Measurements from ENCODE around the gene SDK1.
A peak's percentile ranks its signal among the peaks of the same experiment; 100 is the strongest.

Gene SDK1

DNA sequence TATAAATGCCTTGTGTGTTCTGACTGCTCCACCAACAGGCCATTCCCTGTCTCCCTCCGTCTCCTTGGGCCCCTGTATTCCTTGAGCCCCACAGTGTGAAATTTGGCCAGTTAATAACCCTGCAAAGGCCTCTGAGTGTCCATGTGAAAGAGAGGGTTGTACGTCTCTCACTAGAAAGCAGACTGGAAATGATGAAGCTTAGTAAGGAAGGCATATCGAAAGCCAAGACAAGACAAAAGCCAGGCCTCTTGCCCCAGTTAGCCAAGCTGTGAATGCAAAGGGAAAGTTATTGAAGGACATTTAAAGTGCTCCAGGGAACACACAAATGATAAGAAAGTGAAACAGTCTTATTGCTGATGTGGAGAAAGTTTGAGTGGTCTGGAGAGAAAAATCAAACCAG lies 680.2 kb downstream of the SDK1 start:
- ATAC-seq (no peak), DNase-seq (no peak)

DNA sequence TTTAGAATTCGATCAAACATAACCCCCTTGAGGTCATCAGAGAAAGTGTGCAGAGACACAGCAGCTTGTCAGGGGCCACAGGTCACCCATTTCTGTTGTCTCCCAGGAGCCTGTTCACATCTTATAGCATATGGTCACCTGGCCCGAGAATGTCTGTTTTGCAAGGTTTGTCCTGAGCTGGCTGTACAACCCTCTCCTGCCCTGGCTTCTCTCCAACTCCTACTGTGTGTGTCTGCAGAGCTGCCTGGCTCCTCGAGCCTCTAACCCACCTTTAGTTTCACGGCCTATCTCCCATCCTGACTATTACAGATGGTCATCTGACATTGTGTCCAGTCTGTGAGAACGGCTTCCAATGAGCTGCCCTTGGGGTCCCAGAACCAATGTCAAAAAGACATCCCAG lies 683.4 kb downstream of the SDK1 start:
- no peak for ATAC-seq
- DNase-seq: no peak

DNA sequence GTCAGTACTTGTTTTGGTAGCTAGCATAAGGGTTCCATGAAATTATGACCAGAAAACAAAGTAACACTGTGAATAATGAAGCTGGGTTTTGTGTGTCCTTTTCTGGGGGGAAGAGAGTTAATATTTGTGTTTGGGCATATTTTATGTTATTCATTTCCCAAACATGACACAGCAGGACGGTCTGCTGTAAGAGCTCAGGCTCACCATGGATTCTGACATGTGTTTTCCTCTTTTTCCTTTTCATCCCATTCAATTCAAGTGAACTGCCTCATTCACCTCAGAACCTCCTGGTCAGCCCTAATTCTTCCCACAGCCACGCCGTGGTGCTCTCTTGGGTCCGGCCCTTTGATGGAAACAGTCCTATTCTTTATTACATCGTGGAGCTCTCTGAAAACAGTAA lies 685.9 kb downstream of the SDK1 start:
- DNase-seq (no peak), ATAC-seq (no peak)

DNA sequence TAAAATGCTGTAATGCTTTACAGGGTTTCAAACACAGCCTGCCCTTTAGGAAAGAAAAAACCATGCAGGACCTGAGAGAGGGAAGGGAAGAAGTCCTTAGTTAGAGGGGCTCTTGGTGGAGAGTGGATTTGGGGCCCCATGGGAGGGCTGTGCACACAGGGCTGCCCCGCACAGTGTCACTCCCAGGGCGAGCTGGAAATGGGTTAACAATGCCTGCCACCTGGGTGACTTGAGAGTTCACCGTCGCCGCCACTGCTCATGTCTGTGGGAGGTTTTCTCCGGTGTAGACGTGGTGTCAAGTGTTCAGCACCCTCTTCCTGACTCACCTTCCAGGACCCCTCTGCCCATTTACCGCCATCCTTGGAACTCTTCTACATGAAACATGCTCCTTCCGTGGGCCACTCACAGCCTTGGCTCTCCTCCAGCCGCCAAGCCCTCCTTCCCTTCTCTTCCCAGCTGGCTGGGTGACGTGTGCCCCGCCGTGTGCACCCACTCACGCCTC lies 686.4 kb downstream of the SDK1 start:
- no peak for DNase-seq
- no peak for ATAC-seq

DNA sequence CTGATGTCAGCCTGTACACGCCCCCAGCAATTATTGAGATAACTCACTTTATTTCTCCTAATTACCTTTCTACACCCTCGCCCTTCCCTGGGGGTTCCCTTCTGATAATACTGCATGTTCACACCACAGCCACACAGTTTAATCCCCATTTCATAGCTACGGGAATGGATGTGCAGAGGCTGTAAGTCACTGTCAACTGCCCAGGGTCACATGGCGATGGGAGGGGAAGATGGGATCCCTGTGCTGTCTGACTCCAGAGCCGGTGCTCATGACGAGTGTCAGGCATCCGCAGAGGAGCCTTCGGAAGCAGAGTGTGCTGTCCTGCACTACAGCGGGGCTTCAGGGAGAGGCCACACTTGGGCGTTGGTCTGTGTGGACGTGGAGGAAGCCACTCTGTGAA lies 688.7 kb downstream of the SDK1 start:
- ATAC-seq: no peak
- DNase-seq: no peak

DNA sequence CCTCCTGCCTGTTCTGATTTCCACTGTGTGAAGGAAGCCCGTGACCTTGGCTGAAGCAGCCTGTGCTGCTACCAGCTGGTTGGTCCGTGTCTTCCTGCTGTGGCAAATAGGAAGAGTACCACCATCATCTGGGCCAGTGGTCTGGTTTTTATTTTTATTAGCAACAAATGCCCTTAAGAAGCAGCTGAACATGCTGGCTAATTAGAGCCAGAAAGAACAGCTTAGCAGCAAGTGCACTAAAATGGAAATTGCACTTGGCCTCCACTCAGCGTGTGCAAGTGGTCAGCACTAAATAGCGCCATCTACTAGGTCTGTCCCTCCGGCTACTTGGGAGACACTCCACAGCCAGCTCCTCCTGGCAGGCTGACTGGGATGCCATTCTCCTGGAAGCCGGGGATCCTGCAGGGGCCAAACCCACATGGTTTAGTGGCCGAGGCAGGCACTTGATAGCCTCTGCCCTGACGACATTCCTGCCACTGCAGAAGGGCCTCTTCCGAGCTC lies 690.7 kb downstream of the SDK1 start:
- ATAC-seq: no peak
- DNase-seq: no peak

DNA sequence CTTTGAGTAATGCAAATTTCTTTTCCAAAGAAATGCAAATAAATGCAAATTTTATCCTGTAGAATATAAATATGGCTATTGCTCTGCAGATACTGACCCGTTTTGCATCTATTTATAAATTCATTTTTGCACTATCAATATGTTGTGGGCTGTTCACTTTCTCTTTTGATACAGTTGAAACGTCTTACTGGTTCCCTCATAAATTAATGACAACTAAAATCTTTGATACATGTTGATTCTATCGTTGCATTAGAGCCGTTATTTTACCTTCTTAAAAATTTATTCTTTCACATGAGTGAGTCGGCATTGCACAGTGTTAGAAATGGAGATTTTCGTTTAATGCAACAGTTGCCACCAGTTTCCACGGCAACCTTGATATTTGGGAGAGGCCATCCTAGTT lies 691.8 kb downstream of the SDK1 start:
- DNase-seq (no peak), ATAC-seq (no peak)

DNA sequence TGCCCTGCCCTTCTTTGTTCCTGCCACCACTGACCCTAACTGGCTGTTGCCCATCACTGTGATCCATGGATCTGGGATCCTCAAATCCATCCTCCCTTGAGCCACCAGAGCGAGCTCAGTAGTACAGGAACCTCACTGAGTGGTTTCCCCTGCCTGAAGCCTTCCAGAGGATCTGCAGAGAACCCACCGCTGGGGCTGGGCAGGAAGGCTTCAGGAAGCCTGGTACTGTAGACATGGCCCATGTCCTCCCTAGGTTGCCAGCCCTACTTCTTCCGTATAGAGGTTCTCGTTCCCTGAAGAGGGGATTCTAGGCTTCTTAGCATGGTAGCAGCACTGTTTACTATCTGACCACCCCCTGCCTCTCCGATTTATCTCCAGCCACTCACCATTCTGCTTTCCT lies 693.7 kb downstream of the SDK1 start:
- no peak for DNase-seq
- no peak for ATAC-seq

DNA sequence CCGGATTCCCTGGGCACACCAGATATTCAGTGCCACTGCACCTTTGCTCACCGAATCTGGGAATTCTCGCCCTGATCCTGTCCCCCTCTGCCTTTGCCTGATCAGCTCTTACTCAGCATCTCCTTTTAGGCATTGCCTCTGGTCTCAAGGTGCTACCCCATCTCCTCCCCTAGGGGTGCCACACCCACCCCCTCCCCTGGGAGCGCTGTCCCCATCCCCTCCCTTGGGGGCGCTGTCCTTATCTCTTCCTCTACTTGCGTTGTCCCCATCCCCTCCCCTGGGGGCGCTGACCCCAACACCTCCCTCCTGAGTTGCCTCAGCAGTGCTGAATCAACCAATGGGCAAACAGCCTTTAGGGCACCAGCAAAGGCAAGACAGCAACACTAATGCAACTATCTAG lies 694.1 kb downstream of the SDK1 start:
- DNase-seq: peak; percentile 9
- no peak for ATAC-seq

DNA sequence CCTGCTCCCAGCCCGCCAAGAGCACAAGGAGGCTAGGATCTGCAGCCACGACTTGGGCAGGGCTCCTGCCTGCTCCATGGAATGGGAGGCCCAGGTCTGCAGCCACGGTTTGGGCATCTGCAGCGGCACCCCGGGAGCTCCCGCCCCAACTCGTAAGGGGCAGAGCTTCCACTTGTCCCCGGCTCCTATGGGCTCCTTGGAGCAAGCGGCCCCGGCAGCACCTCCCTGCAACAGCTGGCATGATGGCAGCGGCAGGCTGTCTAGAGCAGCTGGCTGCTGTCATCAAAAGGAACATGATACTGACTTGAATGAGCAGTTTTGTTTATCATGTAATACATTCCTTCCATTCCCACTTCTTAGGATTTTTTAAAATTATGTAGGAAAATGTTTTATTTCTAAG lies 697.0 kb downstream of the SDK1 start:
- DNase-seq (no peak), ATAC-seq (no peak)

DNA sequence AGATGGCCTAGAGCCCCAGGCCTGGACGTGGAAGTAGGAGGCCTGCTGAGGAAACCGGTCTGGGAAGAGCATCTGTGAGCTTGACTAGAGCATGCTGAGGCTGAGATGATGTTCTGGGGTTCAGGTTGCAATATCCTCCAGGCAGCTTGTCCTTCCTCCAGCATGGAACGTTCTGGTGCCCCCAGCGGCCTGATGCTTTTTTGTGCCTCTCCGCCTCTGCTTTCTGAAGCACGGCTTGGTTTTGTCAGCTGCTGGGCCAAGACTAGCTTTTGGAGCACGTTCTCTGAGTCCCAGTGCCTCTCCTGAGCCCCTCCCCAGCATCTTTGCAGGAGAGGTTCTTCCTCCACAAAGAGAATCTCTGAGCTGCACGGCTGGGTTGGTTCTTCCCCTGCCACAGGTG lies 699.1 kb downstream of the SDK1 start:
- DNase-seq (no peak), ATAC-seq (no peak)

DNA sequence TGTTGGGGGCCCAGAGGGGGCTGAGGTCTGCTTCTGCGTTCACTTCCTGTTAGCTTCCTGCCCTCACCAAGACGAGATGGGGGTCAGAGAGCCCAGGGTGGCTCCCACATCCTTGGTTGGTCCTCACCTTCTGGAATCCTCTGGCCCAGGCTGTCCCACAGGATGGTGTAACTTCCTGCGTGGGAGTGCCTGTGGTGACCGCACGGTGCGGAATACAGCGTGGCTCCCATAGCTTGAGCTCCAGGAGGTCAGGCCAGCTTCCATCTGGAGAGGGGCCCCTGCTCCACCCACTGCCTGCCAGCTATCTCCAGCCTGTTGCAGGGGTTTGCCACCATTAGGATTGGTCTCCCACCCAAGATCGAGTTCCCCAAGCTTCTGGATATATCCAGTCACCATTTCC lies 699.9 kb downstream of the SDK1 start:
- ATAC-seq: no peak
- DNase-seq: no peak

DNA sequence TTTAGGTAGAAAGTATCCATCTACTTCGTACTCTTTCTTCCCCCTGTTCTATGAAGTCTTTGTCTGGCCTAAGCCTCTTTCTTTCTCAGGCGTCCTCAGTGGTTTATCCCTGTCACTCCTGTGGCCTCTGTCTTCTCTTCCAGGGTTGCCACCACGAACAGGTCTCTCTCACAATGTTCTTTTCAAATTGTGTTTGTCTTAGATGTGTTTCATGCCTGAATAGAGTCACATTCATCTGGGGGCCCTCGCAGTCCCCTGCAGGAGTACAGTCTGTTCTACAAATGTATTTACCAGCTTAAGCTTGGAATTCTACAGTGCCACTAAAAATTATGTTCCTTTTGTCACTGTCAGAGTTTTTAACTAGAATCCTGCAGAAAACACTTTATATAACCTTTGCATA lies 700.7 kb downstream of the SDK1 start:
- no peak for ATAC-seq
- no peak for DNase-seq

DNA sequence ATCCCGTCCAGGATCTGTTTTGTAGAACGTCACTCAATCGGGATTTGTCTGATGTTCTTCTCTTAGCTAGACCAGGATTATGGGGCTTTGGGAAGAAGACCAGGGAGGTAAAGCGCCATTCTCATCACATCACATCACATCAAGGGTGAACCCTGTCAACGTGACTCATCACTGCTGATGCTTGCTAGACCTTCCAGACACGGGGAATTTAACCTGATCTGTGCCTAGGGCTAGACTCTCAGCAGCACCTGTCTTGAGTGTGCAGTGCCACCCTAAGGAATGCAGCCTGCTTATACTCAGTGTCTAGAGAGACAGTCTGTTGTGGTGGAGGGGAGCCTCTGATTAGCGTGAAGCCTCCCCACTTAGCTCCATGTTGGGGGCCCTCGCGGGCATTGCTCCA lies 702.5 kb downstream of the SDK1 start:
- no peak for ATAC-seq

DNA sequence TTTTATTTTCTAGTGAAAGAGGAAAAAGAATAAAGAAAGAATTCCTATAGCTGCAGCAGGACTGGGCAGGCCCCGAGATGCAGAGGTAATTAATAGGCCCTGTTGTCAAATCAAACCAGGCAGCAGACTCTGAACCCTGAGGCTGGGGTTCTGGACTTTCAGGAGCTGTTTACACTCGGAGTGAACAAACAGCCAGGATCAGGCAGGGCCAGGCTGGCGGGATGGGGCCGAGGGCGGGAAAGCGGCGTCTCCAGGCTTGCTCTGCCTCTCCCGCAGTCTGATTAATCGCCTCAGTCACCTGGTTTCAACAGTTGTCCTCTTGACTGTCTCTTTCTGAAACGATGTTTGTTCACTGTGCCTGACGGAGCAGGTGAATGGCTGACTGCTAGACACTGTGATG lies 705.6 kb downstream of the SDK1 start:
- ATAC-seq: no peak
- no peak for DNase-seq

More for the DNA sequence above, 702.5 kb downstream of the SDK1 start:
- no peak for DNase-seq

DNA sequence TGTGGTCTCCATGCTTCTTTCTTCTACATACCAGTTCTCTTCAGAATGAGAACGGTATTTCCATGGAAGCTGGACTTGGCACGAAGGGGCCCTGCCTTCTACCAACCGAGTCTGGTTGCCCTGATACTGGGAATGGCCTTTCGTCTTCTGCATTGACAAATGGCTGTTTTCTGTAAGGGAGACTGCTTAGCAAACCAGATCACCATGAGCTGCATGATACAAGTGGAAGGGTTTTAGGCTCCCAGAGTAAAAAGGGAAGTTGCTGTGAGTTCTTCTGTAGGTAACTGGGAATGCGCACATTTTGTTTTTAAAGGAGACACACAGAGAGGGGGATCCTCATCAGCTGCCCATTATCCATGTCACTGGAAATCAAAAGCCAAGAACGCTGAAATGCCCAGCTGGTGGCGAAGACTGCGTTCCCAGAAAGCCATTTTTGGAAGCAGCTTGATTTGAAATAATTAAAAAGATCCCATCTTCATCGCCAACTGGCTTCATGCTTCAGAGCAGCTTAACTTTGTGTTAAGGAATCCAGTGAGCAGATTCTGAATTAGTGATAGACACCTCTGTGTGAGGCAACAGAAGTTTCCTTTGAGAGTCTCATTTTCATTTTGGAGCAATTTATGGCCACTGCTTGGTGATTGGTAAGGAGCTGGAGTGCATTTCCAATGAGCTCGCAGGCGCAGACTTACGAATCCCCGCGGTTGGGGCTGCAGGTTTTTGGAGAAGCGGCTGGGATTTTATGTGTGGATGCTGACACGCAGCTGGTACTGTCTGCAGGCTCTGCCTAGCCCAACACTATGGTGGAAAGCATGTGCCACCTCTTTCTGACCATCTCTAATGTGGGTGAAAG lies 708.4 kb downstream of the SDK1 start:
- ATAC-seq (no peak), DNase-seq (no peak)

DNA sequence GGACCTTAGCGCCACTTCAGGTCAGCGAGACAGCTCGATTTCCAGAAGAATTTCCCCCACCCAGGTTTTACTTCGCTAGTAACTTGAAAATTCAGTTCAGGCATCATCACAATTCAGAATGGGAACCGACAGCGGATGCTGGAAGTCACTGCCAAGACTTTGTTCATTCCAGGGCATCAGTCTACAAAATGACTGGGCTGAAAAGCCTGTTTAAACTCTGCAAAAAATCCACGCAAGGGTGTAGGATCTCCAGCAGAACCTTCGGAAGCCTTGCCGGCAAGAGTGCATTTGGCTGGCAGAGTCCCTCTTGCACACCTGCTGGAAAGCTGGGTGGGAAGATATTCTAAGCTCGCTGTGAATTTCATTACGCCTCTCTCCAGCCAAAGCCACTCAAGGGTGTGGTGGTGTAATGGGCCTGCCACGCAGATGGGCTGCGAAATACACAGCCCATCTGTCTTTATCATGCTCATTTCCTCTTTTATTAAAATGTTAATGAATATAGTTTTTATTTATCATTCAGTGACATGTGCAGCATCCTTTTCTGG lies 709.1 kb downstream of the SDK1 start:
- ATAC-seq (no peak), DNase-seq (no peak)

DNA sequence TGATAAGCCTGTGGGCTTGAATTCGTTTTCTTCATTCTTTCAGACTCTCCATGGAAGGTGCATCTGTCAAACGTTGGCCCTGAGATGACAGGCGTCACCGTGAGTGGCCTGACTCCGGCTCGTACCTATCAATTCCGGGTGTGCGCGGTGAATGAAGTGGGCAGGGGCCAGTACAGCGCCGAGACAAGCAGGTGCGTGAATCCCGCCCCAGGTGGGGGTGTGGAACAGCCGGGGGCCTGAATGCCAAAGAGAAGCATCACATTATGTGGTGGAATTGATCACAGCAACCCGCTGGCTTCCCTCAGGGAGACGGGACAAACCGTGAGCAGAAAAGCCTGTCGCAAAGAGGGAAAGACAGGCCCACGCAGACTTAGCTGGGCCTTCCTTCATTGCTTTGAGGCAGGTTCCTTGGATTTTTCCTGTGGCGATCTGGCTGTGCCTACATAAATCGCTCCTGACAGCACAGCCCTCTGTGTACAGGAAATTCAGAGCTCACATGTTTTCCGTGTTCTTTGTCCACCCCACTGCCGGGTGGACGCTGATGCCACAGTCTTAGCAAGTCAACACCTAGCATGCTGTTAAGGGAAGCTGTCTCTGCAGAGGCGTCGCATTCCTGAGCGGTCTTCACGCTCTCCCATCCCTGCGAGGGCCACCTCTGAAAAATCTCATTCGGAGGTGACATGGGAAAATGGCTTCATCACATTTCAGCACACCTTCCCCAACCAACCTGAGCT lies 710.0 kb downstream of the SDK1 start:
- no peak for DNase-seq
- ATAC-seq: no peak

DNA sequence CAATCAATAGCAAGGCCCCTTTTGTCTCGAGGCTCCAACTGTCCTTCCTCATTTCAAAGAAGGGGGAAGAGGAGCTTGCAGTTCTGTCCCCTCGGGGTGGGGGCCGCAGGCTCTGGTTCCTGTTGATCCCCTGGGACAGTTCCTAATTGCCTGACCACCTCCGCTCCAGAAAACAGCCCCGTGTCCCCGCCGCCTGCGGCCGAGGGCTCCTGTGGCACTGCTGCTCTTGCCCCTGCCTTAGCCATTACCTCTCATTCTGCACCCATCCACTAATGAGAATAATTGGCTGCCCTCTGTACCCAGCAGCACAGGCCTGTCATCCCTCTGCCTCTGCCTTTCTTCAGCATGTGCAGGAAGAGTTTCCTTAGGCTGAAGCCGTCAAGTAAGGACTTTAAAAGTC lies 712.7 kb downstream of the SDK1 start:
- no peak for DNase-seq
- ATAC-seq: no peak

DNA sequence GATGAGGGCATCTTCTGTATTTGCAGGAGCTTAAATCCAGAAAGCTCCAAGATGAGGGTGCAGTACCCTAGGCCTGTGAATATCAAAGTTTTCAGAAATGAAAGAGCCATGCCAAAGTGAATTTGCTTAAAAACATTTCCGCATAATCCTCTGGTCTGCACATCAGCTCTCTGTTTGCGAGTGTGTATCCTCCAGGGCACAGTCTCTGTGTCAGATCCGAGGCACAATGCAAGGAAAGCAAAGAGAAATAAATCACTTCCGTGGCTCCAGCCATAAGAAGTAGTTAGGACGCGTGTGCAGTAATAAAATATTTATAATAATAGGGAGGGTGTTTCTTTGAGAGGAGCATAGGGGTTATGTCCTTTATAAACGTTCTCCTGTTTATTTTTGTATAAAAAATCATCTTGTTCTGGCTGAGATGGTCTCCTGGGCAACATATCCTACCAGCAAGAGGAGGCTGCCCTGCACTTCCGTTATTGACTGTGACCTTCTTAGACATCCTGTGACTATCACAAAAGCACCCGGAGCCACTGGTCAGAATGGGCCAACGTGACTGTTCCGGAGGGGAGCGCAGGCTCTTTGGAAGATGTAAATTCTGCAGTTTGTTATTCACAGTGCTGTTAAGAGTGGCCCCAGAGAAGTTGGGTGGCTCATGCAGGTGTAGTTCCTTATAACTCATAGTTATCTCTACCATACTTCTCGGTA lies 713.4 kb downstream of the SDK1 start:
- ATAC-seq (no peak), DNase-seq (no peak)

DNA sequence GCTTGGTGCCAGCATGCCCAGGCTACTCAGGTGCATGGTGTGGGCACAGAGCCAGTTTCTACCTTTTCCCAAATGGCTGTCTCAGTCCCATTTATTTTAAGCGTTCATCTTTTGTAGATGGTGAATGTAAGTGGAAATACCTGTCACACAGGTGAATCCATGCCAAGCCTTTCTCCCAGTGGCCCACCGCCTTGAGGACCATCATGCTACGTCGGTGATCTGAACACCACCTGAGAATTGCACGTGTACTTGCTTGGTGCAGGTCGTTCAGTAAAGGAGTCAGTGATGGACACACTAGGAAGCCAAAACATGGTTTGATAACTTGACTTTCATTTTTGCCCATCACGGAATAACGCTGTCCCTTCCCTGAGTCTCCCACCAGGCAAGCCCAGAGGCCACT lies 714.3 kb downstream of the SDK1 start:
- DNase-seq: no peak
- no peak for ATAC-seq

DNA sequence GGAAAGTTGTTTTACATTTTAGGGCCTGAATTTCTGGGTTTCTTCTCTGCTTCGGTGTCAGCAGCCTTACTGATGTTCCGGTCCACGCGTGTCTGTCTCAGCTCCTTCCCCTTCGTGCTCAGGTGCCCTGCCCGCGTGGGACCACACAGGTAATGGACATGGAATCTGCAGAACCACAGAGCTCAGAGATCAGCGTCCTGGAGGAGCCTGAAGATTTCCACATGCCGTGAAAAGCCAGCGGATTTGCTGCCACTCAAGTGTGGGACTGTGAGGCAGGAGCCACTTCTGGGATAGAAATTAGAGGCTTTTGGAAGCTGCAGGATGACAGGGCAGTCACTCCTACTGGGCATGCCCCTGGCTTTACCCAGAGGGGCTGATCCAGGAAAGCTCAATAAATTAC lies 714.9 kb downstream of the SDK1 start:
- no peak for ATAC-seq
- no peak for DNase-seq

DNA sequence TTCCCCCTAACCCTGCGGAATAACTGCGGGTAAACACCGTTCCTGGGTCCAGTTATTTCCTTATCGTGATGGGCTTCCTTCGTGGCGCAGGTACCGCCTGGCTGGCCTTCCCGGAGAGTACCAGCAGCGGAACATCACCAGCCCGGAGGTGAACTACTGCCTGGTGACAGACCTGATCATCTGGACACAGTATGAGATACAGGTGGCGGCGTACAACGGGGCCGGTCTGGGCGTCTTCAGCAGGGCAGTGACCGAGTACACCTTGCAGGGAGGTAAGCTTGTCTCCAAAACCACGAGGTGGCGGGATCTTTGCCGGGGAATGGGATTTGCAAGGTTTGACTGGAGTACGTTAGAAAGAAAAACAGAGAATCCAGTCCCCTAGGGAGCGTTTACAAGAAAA lies 716.0 kb downstream of the SDK1 start:
- DNase-seq (no peak), ATAC-seq (no peak)

Measured in stimulated activated naive CD8-positive, alpha-beta T cell treated with anti-CD3 and anti-CD28 coated beads, Interleukin-15, Interleukin-2, amounts not matched to agents 100 U/mL and 50 U/mL, for 24 hours (primary cell).